ENCODE data around the gene TBC1D22A. TPM values are rescaled to one million over a fixed set of nuclear protein-coding genes. Genes with fewer than 3 reads are reported as not detected.

The TBC1D22A gene
- total RNA-seq, 2 donors from 2014 or later, result 28.9 to 31.3 TPM

DNA sequence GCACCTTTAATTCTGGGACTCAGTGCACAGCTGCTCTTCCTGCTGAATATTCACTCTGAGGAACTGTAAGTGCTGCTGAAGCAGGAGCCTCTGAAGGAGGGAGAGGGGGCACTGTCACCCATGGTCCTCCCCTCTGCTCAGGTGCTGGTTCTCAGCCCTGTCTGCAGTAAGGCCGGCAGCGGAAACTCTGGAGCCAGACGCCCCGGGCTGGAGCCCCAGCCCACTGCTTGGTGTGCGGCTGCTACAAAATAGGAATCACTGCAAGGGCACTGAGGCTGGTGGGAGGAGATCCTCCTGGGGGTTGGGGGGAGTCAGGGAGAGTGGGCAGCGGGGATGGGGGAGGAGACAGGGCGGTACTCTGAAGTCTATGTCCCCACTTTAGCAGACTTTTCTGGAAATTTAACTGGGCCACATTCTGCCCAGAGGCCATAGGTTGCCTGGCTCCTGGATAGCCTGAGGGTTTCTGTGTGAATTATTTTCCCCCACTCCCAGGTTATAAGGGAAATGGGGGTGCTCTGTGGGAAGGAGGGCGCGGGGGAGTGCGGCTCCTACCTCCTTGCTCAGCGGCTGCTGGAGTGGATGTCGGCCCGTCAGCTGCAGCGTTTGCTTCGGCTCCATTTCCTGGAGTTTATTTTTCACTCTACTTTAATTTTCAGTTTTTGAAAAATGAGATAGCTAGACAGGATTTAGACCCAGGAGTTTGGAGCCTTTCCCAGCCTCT lies 33.6 kb downstream of the TBC1D22A start:
- ATAC-seq (ENCODE audit: insufficient number of reproducible peaks, low FRiP score, low read depth) (no peak), DNase-seq (ENCODE audit: low spot score) (no peak)
- Histone ChIP-seq H3K36me3 (peaks cover 28% of the 10 kb centered on the region), H3K27me3 (replicated peaks; ENCODE audit: insufficient read depth) (no peaks in the 10 kb centered on the region), H3K4me1 (ENCODE audit: control insufficient read depth in 1 of 2, low read depth in 2 of 2) (peaks cover 11 to 15% of the 10 kb centered on the region in 2 donors), H3K27ac (no peak overlapping the region), H3K4me3 (no peak overlapping the region), H3K9me3 (no peaks in the 10 kb centered on the region)
- TF ChIP-seq, protein P1, sequence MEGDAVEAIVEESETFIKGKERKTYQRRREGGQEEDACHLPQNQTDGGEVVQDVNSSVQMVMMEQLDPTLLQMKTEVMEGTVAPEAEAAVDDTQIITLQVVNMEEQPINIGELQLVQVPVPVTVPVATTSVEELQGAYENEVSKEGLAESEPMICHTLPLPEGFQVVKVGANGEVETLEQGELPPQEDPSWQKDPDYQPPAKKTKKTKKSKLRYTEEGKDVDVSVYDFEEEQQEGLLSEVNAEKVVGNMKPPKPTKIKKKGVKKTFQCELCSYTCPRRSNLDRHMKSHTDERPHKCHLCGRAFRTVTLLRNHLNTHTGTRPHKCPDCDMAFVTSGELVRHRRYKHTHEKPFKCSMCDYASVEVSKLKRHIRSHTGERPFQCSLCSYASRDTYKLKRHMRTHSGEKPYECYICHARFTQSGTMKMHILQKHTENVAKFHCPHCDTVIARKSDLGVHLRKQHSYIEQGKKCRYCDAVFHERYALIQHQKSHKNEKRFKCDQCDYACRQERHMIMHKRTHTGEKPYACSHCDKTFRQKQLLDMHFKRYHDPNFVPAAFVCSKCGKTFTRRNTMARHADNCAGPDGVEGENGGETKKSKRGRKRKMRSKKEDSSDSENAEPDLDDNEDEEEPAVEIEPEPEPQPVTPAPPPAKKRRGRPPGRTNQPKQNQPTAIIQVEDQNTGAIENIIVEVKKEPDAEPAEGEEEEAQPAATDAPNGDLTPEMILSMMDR (IDR thresholded peaks at IDR 0.05), result no peak

DNA sequence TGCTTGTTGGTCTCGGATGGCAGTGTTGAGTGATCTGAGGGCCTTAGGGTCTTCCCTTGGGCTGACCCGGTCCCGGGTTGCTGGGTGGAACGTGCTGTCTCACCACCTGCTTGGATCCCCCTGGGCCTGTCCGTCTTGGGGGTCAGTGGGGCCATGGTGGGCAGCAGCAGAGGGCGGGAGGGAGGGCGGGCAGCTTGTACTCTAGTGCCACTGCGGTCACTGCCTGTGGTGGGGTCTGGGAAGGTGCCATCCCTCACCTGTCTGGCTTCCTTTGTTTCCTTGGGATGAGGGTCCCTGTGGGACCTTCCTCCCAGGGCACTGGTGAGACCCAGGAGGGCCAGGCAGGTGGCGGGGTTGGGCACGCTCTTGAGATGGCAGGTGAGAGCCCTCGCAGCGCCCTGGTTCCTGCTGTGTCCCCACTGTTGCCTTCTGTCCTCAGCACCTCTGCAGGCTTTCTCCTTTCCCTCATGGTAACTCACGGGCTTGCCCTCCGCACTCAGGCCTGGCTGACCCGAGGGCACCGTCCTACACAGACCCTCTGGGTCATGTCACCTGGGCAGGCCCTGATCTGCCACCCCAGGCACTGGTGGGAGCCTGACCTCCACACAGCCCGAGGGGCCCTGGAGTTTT lies 34.2 kb downstream of the TBC1D22A start:
- TF ChIP-seq, protein P1 (IDR thresholded peaks at IDR 0.05), result no peak
- Histone ChIP-seq H3K4me3 (no peak overlapping the region), H3K4me1 (ENCODE audit: control insufficient read depth in 1 of 2, low read depth in 2 of 2) (peaks cover 6 to 8% of the 10 kb centered on the region in 2 donors), H3K36me3 (peaks cover 30% of the 10 kb centered on the region), H3K27ac (no peak overlapping the region), H3K27me3 (replicated peaks; ENCODE audit: insufficient read depth) (no peaks in the 10 kb centered on the region), H3K9me3 (no peaks in the 10 kb centered on the region)
- DNase-seq (ENCODE audit: low spot score), result no peak
- ATAC-seq (ENCODE audit: insufficient number of reproducible peaks, low FRiP score, low read depth), result no peak

DNA sequence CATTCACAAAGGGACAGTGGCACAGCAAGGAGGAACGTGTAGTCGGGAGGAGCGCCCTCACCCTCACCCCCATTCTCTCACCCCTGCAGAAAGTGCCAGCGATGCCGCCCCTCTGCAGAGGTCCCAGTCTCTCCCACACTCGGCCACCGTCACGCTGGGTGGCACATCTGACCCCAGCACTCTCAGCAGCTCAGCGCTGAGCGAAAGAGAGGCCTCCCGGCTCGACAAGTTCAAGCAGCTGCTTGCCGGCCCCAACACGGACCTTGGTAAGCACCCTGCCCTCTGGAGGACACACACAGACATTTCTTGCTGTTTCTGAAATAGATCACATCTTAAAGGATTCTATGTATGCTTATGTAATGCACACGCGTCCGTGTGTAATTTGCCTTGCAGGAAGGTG lies 34.9 kb downstream of the TBC1D22A start:
- peaks cover 33% of the 10 kb centered on the region for H3K36me3 ChIP-seq
- H3K9me3 ChIP-seq, result no peaks in the 10 kb centered on the region
- H3K27ac ChIP-seq, result no peak overlapping the region
- H3K4me1 ChIP-seq (ENCODE audit: control insufficient read depth in 1 of 2, low read depth in 2 of 2), result peaks cover under 1 to 3% of the 10 kb centered on the region in 2 donors
- no peak for ATAC-seq (ENCODE audit: insufficient number of reproducible peaks, low FRiP score, low read depth)
- H3K27me3 ChIP-seq (replicated peaks; ENCODE audit: insufficient read depth), result no peaks in the 10 kb centered on the region
- DNase-seq (ENCODE audit: low spot score), result no peak
- TF ChIP-seq, protein P1 (IDR thresholded peaks at IDR 0.05), result no peak
- H3K4me3 ChIP-seq, result no peak overlapping the region

DNA sequence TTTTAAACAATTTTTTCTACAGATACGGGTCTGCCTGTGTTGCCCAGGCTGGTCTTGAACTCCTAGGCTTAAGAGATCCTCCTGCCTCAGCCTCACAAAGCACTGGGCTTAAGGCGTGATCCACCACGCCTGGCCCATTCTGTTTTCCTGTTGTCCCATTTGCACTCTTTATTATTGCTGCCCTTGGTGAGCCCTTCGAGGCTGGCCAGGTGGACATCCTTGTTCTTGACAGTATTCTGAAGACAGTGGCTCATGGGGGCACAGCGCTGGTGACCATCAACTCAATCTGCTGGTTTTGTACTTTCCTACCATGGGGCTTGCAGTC lies 35.6 kb downstream of the TBC1D22A start:
- ATAC-seq (ENCODE audit: insufficient number of reproducible peaks, low FRiP score, low read depth), result no peak
- Histone ChIP-seq H3K27me3 (replicated peaks; ENCODE audit: insufficient read depth) (no peaks in the 10 kb centered on the region), H3K9me3 (no peaks in the 10 kb centered on the region), H3K4me3 (no peak overlapping the region), H3K36me3 (peaks cover 33% of the 10 kb centered on the region), H3K27ac (no peak overlapping the region), H3K4me1 (ENCODE audit: control insufficient read depth in 1 of 2, low read depth in 2 of 2) (peaks cover 0 to 3% of the 10 kb centered on the region in 2 donors)
- no peak for DNase-seq (ENCODE audit: low spot score)
- TF ChIP-seq, protein P1 (IDR thresholded peaks at IDR 0.05), result no peak

DNA sequence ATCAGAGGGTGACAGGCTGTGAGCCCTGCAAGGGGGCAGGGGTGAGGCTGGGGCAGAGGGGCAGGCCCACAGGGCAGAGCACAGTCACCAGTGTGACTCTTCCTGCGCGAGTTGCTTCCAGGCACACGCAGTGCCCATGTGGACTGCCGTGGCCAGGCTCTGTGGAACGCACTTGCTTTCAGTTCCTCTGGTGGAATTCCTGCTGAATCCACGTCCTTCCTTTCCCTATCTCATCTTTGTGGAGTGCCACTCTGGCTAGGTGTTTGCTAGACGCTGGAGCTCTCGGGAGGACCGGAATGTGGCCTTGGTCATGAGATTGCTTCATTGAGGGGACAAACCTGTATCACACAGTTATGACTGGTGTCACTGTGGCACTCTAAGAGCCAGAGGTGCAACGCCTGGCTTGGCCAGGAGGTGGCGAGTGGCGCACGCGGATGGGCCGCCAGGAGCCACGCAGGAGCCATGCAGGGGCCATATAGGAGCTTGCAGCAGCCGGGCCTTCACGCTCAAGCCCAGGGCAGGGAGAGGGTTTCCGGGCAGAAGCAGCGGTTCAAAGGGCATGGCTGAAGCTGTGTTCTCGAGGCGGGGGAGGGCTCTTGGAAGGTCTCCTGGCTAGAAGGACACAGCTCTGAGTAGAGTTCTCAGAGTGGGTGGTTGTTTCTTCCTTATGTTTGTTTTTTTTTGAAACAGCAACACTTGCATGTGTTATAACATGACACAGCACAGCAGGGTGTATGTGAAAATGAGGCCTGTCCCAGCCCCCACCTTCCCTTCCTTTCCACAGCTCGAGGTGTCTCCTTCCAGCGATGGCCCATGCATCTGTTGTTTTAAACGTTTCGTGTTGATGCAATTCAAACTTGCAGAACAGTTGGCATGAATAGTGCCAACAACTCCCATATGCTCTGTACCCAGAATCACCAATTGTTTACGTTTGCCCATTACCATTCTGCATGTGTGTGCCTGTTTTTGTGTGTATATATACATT lies 36.2 kb downstream of the TBC1D22A start:
- H3K27ac ChIP-seq, result no peak overlapping the region
- H3K36me3 ChIP-seq, result peaks cover 29% of the 10 kb centered on the region
- DNase-seq (ENCODE audit: low spot score), result no peak
- no peaks in the 10 kb centered on the region for H3K9me3 ChIP-seq
- no peaks in the 10 kb centered on the region for H3K27me3 ChIP-seq (replicated peaks; ENCODE audit: insufficient read depth)
- TF ChIP-seq, protein P1 (IDR thresholded peaks at IDR 0.05), result peak; percentile 91
- no peak for ATAC-seq (ENCODE audit: insufficient number of reproducible peaks, low FRiP score, low read depth)
- H3K4me1 ChIP-seq (ENCODE audit: control insufficient read depth in 1 of 2, low read depth in 2 of 2), result peaks cover 0 to 3% of the 10 kb centered on the region in 2 donors
- no peak overlapping the region for H3K4me3 ChIP-seq
